K562 (cell line): ENCODE results near the gene GATB. TPM values are rescaled to one million over a fixed set of nuclear protein-coding genes. Genes with fewer than 3 reads are reported as not detected.

Experiments used
- CEBPB ChIP-seq: fragments of 450-650 bp; IDR thresholded peaks from 2 replicates; pipeline ENCODE4 v1.6.1; 2016; ENCODE audit warnings: missing genetic modification characterization, missing compliant biosample characterization
- ETV1 ChIP-seq: fragments of 450-650 bp; conservative IDR thresholded peaks from 2 replicates; pipeline ENCODE4 v1.6.1; 2016; ENCODE audit warnings: missing genetic modification characterization, control low read depth, low read depth, missing compliant biosample characterization
- ZNF318 ChIP-seq, 2 experiments: fragments of 450-650 bp; IDR thresholded peaks; 2 replicates each; pipeline ENCODE4 v1.6.1; 2016; ENCODE audit warnings: mild to moderate bottlenecking in 2 of 2, borderline replicate concordance in 1 of 2, low read depth in 1 of 2, moderate library complexity in 1 of 2
- polyA plus RNA-seq, 8 experiments: library from polyadenylated mRNA; depleted of rRNA in 4 of 8; stranded (reverse) in 5 of 8; unstranded in 3 of 8; fragments of >200 nt; fragmentation: Nextera tagmentation in 2 of 8; fragmentation: Illumina TruSeq in 1 of 8; extraction: Ambion mirVana in 2 of 8; extraction: Trizol in 1 of 8; gene quantifications; 2 replicates each; pipeline versions ENCODE4 v1.2.1 to v1.2.3, GENCODE V29; 2011 to 2014; ENCODE audit warnings: inconsistent platforms in 1 of 8, missing spikeins in 1 of 8
- total RNA-seq, 7 experiments: library from RNA; depleted of rRNA in 6 of 7; stranded (reverse); fragments of >200 nt in 6 of 7; fragmentation: Illumina TruSeq in 2 of 7; extraction: Trizol in 2 of 7; gene quantifications; 2 replicates each; pipeline versions ENCODE4 v1.2.1 to v1.2.3, GENCODE V29; 2011 to 2021; ENCODE audit warnings: low replicate concordance in 1 of 7

Gene GATB
- total and polyA plus RNA-seq, 9 of the 15 experiments (the other 6 are each of a cell fraction or from before 2014, with no cell fraction given): 15.3 to 31.8 (median 26.2) TPM

GRCh38 chr4:151703401-151703800 is 57.4 kb downstream of the GATB start (continued):
- TF ChIP-seq ZNF318 (IDR thresholded peaks at IDR 0.05; ENCODE audit: borderline replicate concordance in 1 of 2, low read depth in 1 of 2) (no peak), CEBPB (tag) (no peak), ETV1 (tag) (no peak)
